NCI-H748 treated with DMSO at 0.1 percent for 48 hours (cell line): ENCODE data around the gene HK3.

Experiments
- DNase-seq: peaks from one replicate; lab custom pipeline; 2025; lab: John Stamatoyannopoulos, UW

The HK3 gene

DNA sequence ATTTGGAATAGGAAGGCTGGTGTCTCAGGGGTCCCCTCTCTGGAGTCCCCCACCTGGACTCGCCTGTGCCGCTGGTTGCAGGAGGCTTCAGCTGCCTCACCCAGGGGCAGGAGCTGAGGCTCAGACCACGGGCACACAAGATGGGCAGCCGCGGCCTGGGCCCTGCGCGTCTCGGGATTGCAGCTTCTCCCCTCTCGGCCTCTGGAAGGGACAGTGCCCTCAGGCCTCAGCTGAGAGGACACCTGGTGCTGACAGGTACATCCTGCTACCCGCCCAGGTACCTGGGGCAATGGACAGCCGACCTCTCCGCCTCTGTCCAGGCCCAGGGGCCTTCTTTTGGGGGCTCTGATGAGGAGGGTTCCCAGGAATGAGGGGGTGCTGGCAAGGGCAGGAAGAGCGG, 50.5 kb downstream of the HK3 start:
- no peak for DNase-seq

DNA sequence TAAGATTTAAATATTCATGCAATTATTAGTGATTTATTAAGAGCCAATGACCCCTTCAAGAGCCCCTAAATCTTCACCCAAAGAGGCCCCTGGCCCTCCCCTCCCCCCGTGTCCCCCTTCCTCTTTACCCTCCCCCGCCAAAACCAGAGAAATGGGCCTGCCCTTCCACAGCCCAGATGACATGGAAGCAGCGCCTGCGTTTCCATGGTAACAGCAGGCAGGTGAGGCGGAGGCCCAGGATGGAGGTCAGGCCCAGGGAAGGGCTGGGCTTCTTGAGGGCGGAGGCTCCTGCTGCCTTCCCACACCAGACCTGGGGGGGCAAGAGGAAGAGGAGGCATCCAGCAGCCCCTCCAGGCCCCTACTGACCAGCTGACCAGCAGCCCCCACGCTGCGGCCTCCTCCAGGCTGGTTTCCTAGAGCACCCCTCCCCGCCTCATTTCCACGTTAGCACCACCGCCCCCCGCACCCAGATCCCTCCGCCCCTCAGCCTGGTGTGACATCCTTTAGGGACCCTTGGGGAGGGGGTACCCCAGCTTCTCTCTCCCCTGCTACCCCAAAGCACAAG, 51.3 kb downstream of the HK3 start:
- DNase-seq, result no peak

DNA sequence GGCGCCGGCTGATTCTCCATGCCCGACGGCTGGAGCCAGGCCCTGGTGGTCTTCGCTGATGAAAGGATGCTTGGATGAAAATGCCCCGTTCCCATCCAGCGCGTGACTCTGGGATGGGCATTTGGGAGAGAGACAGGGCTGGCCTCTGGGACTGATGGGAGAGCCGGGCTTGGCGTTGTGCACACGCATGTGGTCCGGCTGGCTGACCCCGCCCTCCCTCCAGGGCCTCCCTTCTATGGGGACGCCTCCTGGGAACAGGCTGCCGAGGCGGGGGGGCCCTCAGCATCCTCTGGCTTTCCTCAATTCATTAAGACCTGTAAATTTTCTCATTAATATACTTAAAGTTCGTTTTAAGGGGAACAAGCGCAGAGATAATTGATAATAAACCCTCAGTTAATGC, 52.0 kb downstream of the HK3 start:
- DNase-seq, result no peak

DNA sequence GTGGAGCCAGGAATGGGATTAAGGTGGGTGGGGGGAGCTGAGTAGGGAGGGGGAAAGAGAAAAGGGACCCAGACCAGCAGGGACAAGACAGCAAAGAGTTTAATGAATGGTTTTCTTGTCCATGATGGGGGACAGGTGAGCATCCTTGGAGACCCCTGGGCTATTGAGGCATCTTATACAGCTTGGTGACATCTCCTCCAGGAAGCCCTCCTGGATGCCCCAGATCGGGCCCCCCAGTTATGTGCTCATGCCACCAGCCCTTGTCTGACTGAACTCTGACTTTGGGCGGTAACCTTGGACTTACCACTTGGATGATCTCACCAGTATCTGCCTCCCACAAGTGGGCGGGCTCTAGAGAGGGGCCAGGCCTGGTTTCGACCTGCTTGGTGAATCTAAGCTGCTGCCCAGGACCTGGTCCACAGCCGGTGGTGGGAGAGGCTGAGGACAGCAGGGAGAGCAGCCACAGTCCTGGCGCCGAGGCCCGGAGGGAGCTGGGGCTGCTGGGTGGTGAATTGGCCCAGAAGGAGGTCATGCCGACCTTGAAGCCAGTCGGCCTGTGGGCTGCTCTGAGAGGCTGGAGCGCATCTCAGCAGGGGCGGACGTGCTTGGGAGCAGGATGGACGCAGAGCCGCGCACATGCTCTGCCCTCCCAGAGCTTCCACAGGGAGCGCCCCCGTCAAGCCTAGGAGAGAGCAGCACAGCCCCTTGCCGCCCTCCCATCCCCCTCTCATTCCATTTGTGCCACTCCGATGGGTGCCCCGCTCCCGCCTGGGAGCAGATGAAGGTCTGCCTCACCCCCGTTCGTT, 52.6 kb downstream of the HK3 start:
- DNase-seq, result no peak

DNA sequence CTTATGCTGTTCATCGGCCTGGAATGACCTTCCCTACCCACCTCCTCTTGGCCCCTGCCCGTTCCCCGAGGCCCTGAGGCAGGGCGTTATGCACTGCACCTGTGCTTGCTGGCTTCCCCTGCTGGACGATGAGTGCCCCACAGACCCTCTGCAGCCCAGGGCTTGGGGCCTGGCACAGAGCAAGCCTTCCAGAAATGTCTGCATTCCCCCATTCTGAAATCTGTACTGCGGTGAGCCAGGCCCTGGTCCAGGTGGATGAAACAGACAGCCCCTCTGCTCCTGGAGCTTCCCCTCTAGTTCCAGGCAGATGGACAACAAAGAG, 53.8 kb downstream of the HK3 start:
- DNase-seq, result no peak

DNA sequence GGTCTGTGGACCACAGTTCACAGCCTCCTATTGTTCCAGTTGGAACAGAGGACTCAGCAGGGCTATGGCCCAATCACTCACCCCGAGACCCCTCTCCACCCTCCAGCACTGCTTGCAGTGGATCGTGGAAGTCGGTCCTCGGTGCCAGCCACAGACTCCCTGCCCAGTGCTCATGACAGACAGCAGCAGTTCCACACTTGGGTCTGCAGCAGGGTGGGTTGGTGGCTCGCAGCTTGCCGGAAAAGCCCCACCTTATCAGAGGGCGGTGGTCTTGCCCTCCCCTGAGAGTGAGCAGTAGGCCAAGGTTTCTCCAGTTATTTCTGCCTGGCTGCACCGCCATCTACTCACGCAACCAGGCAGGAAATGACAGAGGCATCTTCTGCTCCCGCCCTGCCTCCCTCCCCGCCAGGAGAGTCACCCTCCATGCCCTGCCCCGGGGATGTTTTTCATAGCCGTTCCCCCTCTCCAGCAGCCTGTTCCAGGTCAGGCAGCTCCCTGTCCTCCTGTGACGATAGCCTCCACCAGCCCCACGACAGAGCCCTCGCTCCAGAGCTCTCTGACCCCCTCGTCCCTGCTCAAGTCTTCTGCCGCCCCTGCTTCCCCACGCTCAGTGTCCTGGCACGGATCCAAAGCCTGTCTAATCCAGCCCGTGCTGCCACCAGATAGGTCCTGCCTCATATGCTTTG, 54.3 kb downstream of the HK3 start:
- no peak for DNase-seq

DNA sequence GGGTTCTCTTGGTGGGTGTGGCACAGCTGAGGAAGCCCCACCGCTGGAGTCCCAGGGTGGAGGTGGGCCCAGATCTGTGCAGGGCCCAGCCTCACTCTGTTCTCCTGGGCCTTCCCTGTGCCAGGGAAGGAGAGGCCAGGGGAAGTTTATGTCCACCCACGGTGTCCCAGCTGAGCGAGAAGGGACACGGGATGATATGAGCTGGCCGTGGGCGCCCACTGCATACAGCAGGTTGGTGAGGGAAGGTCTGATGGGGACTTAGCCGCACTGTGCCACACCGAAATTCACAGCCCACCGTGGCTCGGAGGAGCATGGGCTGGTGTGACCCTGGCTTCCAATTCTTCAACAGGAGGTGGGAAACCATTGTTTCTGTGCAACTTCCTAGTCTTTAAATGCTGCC, 54.9 kb downstream of the HK3 start:
- no peak for DNase-seq

DNA sequence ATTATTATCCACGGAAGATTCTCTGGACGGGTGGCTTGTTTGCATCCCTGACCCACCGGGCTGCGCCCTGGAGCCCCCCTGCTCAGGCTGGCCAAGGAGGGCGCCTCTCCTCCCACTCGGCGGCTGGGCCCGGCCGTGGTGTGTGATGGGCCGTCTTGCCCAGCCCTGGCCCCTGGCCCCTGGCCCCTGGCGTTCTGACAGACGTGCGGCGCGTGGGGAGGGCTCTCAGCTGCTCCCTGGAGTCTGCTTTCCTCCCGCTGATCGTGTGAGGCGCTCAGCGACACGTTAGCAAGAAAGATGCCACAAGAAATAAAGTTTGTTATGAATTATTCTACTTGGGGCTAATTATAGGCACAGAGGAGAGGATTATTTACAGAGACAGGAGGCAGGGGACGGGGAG, 55.5 kb downstream of the HK3 start:
- DNase-seq, result no peak

DNA sequence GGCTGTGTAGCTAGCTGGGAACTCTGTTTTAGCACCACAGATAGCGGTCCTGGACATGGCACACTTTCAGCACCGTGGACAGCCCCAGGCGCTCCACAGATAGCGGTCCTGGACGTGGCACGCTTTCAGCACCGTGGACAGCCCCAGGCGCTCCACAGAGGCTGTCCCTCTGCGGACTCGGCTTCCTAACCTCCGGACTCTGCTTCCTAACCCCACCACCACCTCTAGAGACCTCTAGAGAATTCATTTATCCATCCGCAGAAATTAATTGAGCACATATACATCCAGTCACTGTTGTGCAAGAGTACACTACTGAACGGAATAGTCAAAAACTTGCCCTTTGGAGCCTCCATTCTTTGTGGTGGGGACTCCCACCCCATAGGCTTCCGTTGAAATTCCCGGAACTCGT, 61.4 kb downstream of the HK3 start:
- no peak for DNase-seq

DNA sequence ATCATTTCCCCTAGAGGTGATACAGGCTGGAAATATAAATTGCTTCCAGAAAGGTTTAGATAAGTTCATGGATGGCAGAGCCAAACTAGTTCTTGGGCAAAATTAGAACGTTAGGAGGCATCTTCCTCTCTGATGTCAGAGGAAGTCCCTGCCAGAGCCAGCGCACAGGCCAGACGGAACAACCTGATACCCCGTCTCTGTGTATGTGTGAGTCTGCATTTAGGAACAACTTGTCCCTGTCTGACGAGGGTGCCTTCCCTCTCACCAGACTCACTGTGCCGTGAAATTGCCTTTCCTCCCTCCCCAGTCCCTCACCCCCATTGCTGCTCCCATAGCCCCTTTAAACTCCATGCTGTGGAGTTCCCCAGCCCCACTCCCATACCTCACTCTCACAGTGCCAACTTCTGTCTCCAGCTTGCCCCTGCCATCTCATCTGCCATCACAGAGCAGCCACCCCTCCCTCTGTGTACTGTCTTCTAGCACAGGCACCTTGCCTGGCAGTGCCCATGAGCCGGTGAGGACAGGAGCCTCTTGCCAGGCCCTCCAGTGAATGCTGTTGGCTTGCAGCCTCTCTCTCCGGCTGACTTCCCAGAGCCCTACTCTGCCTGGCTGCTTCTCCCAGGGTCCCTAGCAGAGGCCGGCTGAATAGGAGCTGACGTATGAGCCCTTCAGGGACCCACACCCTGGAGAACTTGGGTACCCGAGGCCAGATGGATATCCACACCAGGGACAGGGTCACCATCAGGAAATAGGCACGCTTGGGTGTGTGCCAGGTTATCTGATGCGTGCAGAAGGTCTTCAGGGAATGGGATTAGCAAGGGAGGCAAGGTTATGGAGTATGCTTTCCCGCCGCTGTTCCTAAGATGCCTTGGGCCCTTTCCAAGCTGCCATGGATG, 62.1 kb downstream of the HK3 start:
- no peak for DNase-seq

DNA sequence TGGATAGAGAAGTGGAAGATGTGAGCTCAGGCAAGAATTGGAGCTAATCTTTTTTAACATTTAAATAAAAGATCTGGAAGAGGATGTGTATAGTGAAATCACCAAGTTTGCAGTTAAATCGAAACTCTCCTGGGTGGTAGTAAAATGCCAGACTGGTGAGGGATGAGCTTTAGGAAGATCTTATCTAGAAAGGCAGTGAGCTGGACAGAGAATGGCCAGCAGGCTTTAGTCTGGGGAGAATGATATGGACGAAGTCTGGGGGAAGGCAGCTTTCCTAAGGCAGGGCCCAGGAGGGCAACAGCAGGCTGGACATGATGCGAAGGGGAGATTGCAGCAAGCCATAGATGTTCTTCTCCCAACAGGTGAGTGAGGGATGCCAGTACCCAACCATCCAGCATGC, 63.2 kb downstream of the HK3 start:
- DNase-seq, result no peak

DNA sequence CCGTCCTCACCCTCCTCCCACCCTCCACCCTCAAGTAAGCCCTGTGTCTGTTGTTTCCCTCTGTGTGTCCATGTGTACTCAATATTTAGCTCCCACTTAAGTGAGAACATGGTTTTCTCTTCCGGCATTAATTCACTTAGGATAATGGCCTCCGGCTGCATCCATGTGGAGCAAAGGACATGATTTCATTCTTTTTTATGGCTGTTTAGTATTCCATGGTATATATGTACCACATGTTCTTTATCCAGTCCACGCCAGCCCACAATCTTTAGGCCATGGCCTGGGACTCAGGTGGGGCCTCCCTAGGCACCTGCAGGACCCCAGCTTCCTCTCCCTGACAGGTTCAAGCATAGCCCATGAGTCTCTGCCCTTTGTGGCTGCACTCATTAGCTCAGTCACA, 65.9 kb downstream of the HK3 start:
- no peak for DNase-seq

DNA sequence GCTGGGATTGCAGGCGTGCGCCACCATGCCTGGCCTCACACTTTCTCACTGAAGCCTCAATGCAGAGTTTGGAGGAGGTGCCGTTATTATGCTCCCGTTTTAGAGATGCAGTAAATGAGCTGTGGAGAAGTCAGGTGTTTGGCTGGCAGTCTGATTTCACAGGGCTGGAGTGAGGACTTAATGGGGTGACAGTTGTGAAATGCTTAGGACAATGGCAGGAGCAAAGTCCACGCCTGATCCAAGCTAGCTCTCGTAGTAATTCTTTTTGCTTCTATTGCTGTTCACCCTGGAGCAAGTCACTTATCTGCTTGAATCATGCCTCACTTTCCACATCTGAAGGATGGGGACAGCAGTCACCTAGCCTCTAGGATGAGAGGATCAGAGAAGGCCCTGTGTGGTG, 67.0 kb downstream of the HK3 start:
- no peak for DNase-seq

DNA sequence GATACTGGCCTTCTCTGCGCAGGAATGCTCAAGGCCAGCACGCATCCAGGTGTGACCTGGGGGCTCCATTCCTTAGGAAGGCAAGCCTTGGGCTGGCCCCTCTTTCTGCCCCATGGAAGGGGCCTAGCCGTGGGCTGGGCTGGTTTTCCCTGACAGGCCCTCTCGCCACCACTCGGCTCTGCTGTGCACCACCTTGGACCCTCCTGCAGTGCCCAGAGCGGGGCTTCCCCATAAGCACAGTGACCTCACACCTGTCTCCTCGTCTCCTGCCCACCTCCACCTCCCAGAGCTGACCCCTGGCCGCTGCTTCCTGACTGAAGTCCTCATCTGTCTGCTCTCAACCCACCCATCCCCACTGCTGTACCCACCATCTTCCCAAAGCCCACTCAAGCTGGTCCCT, 67.7 kb downstream of the HK3 start:
- no peak for DNase-seq

DNA sequence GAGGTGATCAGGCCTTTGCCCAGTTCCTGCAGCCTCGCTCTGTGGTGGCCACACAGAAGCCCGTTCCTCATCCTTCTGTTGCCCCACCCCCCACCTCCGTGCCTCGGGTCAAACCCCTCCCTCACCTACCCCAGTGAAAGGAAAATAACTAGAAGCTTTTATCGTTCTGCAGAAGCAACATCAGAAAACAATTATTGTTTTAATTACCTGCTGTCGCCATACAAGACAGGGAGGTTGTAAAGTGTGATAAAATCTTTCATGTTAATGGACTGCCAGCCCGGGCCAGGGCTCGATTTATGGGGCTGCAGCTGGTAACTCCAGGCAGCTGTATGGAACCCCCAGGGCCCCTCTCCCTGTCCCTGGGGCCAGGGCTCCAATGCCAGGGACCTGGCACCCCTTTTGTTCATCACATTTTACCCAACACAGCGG, 68.1 kb downstream of the HK3 start:
- no peak for DNase-seq
